Stomach (tissue), 9 donors: ENCODE results near the gene TEX13D. TPM values are rescaled to one million over a fixed set of nuclear protein-coding genes. Genes with fewer than 3 reads are reported as not detected.

ENCODE experiments used
- DNase-seq, 2 donors: peaks; one replicate each; pipeline versions ENCODE4 v3.0.0 to v3.0.0-alpha.2; 2013 to 2019
- H3K27ac ChIP-seq, 5 donors: fragments of 200-600 bp in 4 of 5; sonication (generic) in 4 of 5; one replicate each; pipeline ENCODE4 v1.5.1; 2013 to 2019; ENCODE audit warnings: mild to moderate bottlenecking in 1 of 5, moderate library complexity in 1 of 5
- H3K27me3 ChIP-seq, 3 donors: fragments of 200-600 bp; sonication (generic); one replicate each; pipeline ENCODE4 v1.5.1; 2017 to 2019; ENCODE audit warnings: mixed run types in 1 of 3
- H3K36me3 ChIP-seq, 4 donors: fragments of 200-600 bp; sonication (generic); 1 replicate in 3 of 4; 2 replicates in 1 of 4; pipeline ENCODE4 v1.5.1; 2016 to 2019
- H3K4me1 ChIP-seq, 4 donors: fragments of 200-600 bp; sonication (generic); one replicate each; pipeline ENCODE4 v1.5.1; 2016 to 2019
- H3K4me3 ChIP-seq, 4 donors: fragments of 200-600 bp; sonication (generic) in 3 of 4; one replicate each; pipeline ENCODE4 v1.5.1; 2016 to 2019; ENCODE audit warnings: mild to moderate bottlenecking in 1 of 4
- H3K9me3 ChIP-seq, 4 donors: fragments of 200-600 bp; sonication (generic); one replicate each; pipeline ENCODE4 v1.5.1; 2016 to 2019
- POLR2AphosphoS5 ChIP-seq, 3 donors: sonication (generic); formaldehyde crosslinking; IDR thresholded peaks; one replicate each; pipeline ENCODE4 v1.6.1; 2016; ENCODE audit warnings: antibody characterized with exemption in 3 of 3
- WGBS, 5 donors: extraction: QIAGEN DNeasy Blood & Tissue Kit in 3 of 5; methylation state at CpG; one replicate each; pipeline versions ENCODE4 v1.1.5 to v1.1.7; 2013 to 2018; 5-methylcytosine and 5-hydroxymethylcytosine counted together
- intact Hi-C: fragments of 100-400 bp; cut with DNase I; formaldehyde crosslinking; loops from one replicate; pipeline ENCODE4 v1.15.1; 2023; ENCODE audit warnings: low total_unique reads
- polyA plus RNA-seq, 3 donors: library from polyadenylated mRNA; stranded (reverse); fragments of 200-250 nt; gene quantifications; one replicate each; pipeline ENCODE4 v1.2.3, GENCODE V29; 2013
- small RNA-seq, 4 donors: library from RNA; depleted of rRNA; stranded (forward); fragments of <200 nt; gene quantifications; one replicate each; pipeline ENCODE3, GENCODE V24; 2016
- total RNA-seq, 5 donors: library from RNA; depleted of rRNA; stranded (reverse); fragments of >200 nt; gene quantifications; one replicate each; pipeline versions ENCODE4 v1.1.0 to v1.2.3, GENCODE V29; 2014 to 2016
- donor health status: healthy with polysubstance abuse.
- donor health status: Bipolar disorder and iron deficiency.
- donor health status: healthy.

TEX13D gene
- total and polyA plus RNA-seq, 8 donors: 0.46 to 1.2 TPM; not detected in 6

DNA sequence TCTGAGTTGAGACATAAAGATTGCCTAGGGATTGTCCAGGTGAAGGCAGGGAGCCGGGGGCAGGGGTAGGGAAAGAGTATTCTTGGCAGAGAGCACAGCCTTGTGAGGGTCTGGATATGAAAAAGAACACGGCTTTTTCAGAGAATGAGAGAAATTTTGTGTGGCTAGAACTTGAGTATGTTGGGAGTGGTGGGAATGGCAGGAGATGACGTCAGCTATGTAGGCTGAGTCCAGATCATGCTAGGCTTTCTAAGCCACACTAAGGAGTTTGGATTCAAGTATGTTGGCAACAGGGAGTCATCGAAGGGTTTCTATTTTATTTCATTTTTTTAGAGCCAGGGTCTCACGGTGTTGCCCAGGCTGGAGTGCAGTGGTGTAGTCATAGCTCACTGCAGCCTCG lies 53.9 kb downstream of the TEX13D start:
- H3K27ac ChIP-seq: no peak overlapping the region

More for the DNA sequence above, 53.9 kb downstream of the TEX13D start:
- no peaks in the 10 kb centered on the region for H3K36me3 ChIP-seq
- no peaks in the 10 kb centered on the region for H3K9me3 ChIP-seq
- no peak for TF ChIP-seq POLR2AphosphoS5 (IDR thresholded peaks at IDR 0.05)
- DNase-seq: no peak
- no peaks in the 10 kb centered on the region for H3K27me3 ChIP-seq
- H3K4me3 ChIP-seq: no peak overlapping the region
- no peaks in the 10 kb centered on the region for H3K4me1 ChIP-seq
- intact Hi-C loops: no loop called here
- 62 to 89% (median 78%) methylated on average over 5 to 6 of the region's 6 CpGs for WGBS, 5 donors

Small RNAs within 50 kb of the gene (small RNA-seq; reads per million reads assigned to genes)
- 0 reads per million in 4 donors for gene AL022718.1

Other genes starting within 250 kb of the TEX13D start
- 1 to 10 TPM in 2 of 5 donors, not detected in 3; 2.6 to 4.1 TPM for gene SH2D1A, start 13.9 kb downstream of the TEX13D start, total RNA-seq
- under 1 TPM in 2 of 3 donors, not detected in 1; 0.35 to 0.76 TPM for gene SH2D1A, start 13.9 kb downstream of the TEX13D start, polyA plus RNA-seq